Tibial artery (tissue), 4 donors: ENCODE measurements around the gene RELB.

Experiments
- DNase-seq, 2 donors: peaks; one replicate each; pipeline ENCODE4 v3.0.0-alpha.2; 2019
- H3K27ac ChIP-seq, 2 donors: fragments of 200-600 bp; sonication (generic) in 1 of 2; 1 replicate in 1 of 2; 2 replicates in 1 of 2; pipeline ENCODE4 v1.5.1; 2018 to 2019; ENCODE audit warnings: mild to moderate bottlenecking in 1 of 2
- H3K27me3 ChIP-seq, 2 donors: fragments of 200-600 bp; sonication (generic) in 1 of 2; one replicate each; pipeline versions ENCODE4 v1.5.1 to v1.6.0; 2016 to 2019
- H3K36me3 ChIP-seq, 3 donors: fragments of 200-600 bp; sonication (generic) in 2 of 3; one replicate each; pipeline ENCODE4 v1.5.1; 2016 to 2019; ENCODE audit warnings: mild to moderate bottlenecking in 2 of 3
- H3K4me1 ChIP-seq, 4 donors: fragments of 200-600 bp; sonication (generic) in 2 of 4; 1 replicate in 3 of 4; 2 replicates in 1 of 4; pipeline ENCODE4 v1.5.1; 2016 to 2019
- H3K4me3 ChIP-seq, 2 donors: fragments of 200-600 bp; sonication (generic) in 1 of 2; 1 replicate in 1 of 2; 2 replicates in 1 of 2; pipeline ENCODE4 v1.5.1; 2018 to 2019; ENCODE audit warnings: mild to moderate bottlenecking in 2 of 2
- H3K9me3 ChIP-seq, 3 donors: fragments of 200-600 bp; sonication (generic) in 1 of 3; one replicate each; pipeline ENCODE4 v1.5.1; 2016 to 2019
- CTCF ChIP-seq, 2 experiments: fragments of 200-600 bp in 1 of 2; fragments of 450-650 bp in 1 of 2; IDR thresholded peaks; one replicate each; pipeline ENCODE4 v1.5.1; 2017 to 2019; ENCODE audit warnings: antibody characterized with exemption in 2 of 2, mild to moderate bottlenecking in 1 of 2, moderate library complexity in 1 of 2
- intact Hi-C: fragments of 100-400 bp; cut with DNase I; formaldehyde crosslinking; loops from one replicate; pipeline ENCODE4 v1.15.0; 2023; ENCODE audit warnings: low total_unique reads

RELB gene

DNA sequence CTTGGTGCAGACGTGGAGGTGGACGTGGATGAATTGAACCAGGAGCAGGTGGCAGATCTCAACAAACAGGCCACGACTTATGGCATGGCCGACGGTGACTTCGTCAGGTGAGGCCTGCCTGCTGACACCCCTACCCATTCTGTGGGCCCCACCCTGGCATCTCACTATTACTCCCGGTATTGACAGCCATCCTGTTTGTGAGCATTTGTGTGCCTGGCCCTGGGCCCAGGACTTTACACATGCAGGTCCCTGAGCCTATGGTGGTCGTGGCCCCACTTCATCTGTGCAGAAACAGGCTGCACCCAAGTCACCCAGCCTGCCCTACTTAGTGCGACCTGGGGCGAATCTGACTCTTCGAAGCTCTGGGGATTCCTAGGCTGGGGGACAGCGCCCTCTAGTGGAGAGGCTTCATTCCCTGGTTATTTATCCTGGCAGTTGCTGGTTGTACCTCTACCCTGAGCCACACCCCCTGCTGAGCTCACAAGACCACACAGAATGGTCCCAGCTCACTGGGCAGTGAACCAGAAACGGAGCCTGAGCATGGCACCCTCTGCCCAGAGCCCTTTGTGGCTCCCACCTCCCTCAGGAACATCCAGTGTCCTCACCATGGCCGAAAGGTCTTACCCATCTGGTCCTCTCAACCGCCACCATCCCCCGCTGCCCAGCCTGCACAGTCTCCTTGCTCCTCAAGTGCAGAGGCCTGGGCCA lies 58.1 kb downstream of the RELB start:
- no peak overlapping the region for H3K4me3 ChIP-seq
- no peaks in the 10 kb centered on the region for H3K27me3 ChIP-seq
- TF ChIP-seq CTCF (IDR thresholded peaks at IDR 0.05), result peak; percentile 71 to 78
- H3K4me1 ChIP-seq, result no peaks in the 10 kb centered on the region
- no peak overlapping the region for H3K27ac ChIP-seq
- intact Hi-C loops, result loop anchor here (10.0 kb wide), 1 partner anchor 155 kb away; the partner anchor contains the start of gene APOE
- peaks cover 70 to 100% (median 97%) of the 10 kb centered on the region in 3 donors for H3K36me3 ChIP-seq
- no peaks in the 10 kb centered on the region for H3K9me3 ChIP-seq
- DNase-seq, result peak; percentile 62 to 73

DNA sequence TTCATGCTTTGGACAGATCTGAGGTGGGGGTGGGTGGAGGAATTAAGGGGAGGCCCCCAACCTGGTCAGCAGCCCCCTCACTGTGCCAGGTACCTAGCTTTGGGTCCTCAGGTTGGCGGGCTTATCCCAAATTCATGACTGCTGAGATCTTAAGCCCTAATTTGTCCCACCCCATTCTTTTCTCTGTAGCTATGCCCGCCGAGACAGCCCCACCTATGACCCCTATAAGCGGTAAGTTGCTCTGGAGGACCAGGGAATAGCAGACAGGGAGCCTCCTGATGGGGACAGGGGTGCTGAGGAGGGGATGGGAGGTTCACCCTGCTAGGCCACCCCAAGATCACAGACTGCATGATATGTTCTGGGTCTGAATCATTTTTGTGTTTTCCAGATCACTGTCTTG lies 60.7 kb downstream of the RELB start:
- H3K9me3 ChIP-seq, result no peaks in the 10 kb centered on the region
- no peak overlapping the region for H3K4me3 ChIP-seq
- H3K36me3 ChIP-seq, result peaks cover 81 to 99% (median 95%) of the 10 kb centered on the region in 3 donors
- TF ChIP-seq CTCF (IDR thresholded peaks at IDR 0.05), result no peak
- no peak overlapping the region for H3K27ac ChIP-seq
- intact Hi-C loops, result no loop called here
- no peaks in the 10 kb centered on the region for H3K4me1 ChIP-seq
- H3K27me3 ChIP-seq, result no peaks in the 10 kb centered on the region
- no peak for DNase-seq

DNA sequence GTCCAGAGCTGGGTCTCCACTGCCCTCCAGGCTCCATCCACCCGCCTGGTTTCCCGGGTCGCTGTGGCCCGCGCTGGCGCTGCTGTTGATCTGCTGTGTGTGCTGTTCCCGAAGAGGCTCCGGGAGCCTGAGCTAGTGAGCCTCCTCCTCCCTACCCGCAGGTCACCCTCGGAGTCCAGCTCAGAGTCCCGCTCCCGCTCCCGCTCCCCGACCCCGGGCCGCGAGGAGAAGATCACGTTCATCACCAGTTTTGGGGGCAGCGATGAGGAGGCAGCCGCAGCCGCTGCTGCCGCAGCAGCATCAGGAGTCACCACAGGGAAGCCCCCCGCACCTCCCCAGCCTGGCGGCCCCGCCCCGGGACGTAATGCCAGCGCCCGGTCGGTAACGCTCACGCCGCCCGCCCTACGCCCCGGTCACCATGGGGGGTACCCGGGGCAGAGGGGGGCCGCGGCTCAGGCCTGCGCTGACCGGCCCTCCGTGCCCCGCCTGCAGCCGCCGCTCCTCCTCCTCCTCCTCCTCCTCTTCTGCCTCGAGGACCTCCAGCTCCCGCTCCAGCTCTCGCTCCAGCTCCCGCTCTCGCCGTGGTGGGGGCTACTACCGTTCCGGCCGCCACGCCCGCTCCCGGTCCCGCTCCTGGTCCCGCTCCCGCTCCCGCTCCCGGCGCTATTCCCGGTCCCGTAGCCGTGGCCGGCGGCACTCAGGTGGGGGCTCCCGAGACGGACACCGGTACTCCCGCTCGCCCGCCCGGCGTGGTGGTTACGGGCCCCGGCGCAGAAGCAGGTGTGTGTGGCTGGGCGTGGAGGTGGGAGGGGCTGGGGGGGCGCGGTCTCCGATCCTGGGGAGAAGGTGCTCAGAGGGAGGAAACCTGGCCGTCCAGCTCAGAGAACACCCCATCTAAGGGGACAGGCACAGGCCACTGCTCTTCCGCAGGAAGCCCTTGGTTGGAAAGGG lies 62.9 kb downstream of the RELB start:
- intact Hi-C loops, result no loop called here
- no peak overlapping the region for H3K4me3 ChIP-seq

GRCh38 chr19:45066921-45067661 lies 65.8 kb downstream of the RELB start:
- Histone ChIP-seq H3K4me1 (peaks cover 0 to 26% (median 0%) of the 10 kb centered on the region in 4 donors), H3K27me3 (no peaks in the 10 kb centered on the region), H3K36me3 (peaks cover 71 to 99% (median 88%) of the 10 kb centered on the region in 3 donors), H3K27ac (no peak overlapping the region), H3K4me3 (no peak overlapping the region), H3K9me3 (no peaks in the 10 kb centered on the region)
- DNase-seq, result no peak
- no peak for TF ChIP-seq CTCF (IDR thresholded peaks at IDR 0.05)
- intact Hi-C loops, result no loop called here

More for the DNA sequence above, 62.9 kb downstream of the RELB start:
- no peak for TF ChIP-seq CTCF (IDR thresholded peaks at IDR 0.05)
- Histone ChIP-seq H3K27ac (no peak overlapping the region), H3K4me1 (peaks cover 0 to 3% (median 0%) of the 10 kb centered on the region in 4 donors), H3K27me3 (no peaks in the 10 kb centered on the region), H3K9me3 (no peaks in the 10 kb centered on the region), H3K36me3 (peaks cover 78 to 99% (median 95%) of the 10 kb centered on the region in 3 donors)
- DNase-seq, result no peak

DNA sequence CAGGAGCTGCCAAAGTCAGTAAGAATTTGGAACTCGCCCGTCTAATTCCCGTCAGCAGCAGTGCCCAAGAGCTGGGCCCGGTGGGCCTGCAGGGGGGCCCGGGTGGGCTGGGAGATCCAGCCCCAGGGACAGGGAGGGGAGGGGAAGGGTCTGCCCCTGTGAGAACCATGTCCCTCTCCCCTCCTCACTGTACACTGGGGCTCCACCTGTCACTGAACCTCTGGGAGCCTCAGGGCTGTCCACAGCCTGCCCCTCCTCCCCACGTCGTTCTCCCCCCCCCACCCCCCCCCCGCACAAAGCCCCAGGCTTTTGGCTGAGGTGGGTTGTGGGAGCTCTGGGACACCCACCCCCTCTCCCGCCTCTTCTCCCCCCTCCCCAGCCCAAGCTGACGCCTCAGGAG lies 66.8 kb downstream of the RELB start:
- no peak overlapping the region for H3K27ac ChIP-seq
- intact Hi-C loops, result no loop called here
- H3K4me3 ChIP-seq, result no peak overlapping the region
- TF ChIP-seq CTCF (IDR thresholded peaks at IDR 0.05), result no peak
- H3K9me3 ChIP-seq, result no peaks in the 10 kb centered on the region
- peaks cover 71 to 93% (median 78%) of the 10 kb centered on the region in 3 donors for H3K36me3 ChIP-seq
- peaks cover 0 to 29% (median 0%) of the 10 kb centered on the region in 4 donors for H3K4me1 ChIP-seq
- no peaks in the 10 kb centered on the region for H3K27me3 ChIP-seq
- no peak for DNase-seq
